ENCODE measurements around the gene HSD17B11. TPM values are rescaled to one million over a fixed set of nuclear protein-coding genes. Genes with fewer than 3 reads are reported as not detected.
A peak's percentile ranks its signal among the peaks of the same experiment; 100 is the strongest.

Gene HSD17B11
- total and polyA plus RNA-seq, 10 donors: 27.0 to 121 (median 54.0) TPM

- Histone ChIP-seq H3K4me1 (peaks cover 8 to 61% (median 33%) of the 10 kb centered on the region in 6 donors), H3K27ac (peak overlapping the region in 4 of 8 donors; percentile 91 to 95 (median 94)), H3K36me3 (no peaks in the 10 kb centered on the region), H3K27me3 (replicated peaks in 1 of 7) (no peaks in the 10 kb centered on the region), H3K9me3 (no peaks in the 10 kb centered on the region), H3K4me3 (peak overlapping the region; percentile 59 to 83 (median 73))
- no peak for DNase-seq
- TF ChIP-seq POLR2AphosphoS5 (IDR thresholded peaks at IDR 0.05) (no peak), POLR2A (IDR thresholded peaks at IDR 0.05) (no peak), CTCF (IDR thresholded peaks at IDR 0.05 in 8 of 11, conservative IDR thresholded peaks at IDR 0.05 in 3 of 11) (no peak)
- intact Hi-C loops (cut with DNase I; ENCODE audit: low total_unique reads): no loop called here
- 15 to 37% (median 20%) methylated on average over 3 of the region's 3 CpGs for WGBS, 5 donors
Observed at GRCh38 chr4:87423317-87424098, 32.5 kb upstream of the HSD17B11 start.

DNA sequence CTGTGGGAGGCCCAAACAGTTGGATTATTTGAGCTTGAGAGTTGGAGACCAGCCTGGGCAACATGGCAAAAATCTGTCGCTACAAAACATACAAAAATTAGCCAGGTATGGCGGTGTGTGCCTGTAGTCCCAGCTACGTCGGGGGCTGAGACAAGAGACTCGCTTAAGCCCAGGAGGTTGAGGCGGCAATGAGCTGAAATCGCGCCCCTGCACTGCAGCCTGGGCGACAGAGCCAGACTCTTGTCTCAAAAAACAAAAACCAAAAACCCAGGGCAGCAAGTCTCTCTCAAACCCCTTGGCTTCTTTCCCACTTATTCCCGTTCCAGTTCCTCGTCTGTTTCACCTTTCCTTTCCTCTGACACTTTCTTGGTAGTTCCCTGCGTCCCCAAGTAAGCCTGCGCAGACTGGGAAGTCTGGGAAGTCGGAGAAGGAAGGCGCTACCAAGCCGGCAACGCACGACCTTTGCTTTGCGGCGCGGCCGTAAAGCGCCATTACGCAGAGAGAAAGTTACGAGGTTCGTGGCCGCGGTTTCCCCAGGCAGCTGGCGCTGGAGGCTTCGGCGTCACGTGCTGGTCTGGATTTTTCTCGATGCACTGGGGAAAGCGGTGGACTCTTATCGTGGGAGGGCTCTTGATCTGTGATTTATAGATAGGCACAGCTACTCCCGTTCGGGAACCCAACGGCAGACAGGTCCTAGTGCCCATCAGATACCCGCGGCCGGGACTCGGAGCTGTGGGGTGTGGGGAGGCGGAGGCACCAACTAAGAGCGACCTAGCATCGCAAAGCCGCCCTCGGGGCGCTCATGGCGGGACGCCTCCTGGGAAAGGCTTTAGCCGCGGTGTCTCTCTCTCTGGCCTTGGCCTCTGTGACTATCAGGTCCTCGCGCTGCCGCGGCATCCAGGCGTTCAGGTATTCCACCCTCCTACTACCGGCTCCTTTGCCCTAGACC, 31.4 kb upstream of the HSD17B11 start, which contains the start of gene NUDT9:
NUDT9 (plus strand) TSS at position 470 of the 949 bp plus-strand sequence; CDS start at position 803, 333 bp downstream.
- no peak for TF ChIP-seq CTCF (IDR thresholded peaks at IDR 0.05 in 8 of 11, conservative IDR thresholded peaks at IDR 0.05 in 3 of 11)
- TF ChIP-seq POLR2AphosphoS5 (IDR thresholded peaks at IDR 0.05): peak; percentile 89 to 95 (median 95)
- TF ChIP-seq POLR2A (IDR thresholded peaks at IDR 0.05): peak in 1 of 3 donors; percentile 54
- H3K4me3 ChIP-seq: peak within 1 kb of the TSS; percentile 59 to 83 (median 73)
- intact Hi-C loops (cut with DNase I; ENCODE audit: low total_unique reads): no loop called here
- DNase-seq: peak; percentile 97
- H3K27me3 ChIP-seq (replicated peaks in 1 of 7): no peaks in the 10 kb centered on the region
- H3K9me3 ChIP-seq: peaks cover 0 to 5% (median 0%) of the 10 kb centered on the region in 8 donors
- 0 to 1% (median 0%) methylated on average over 30 to 58 of the region's 58 CpGs for WGBS, 5 donors
- H3K36me3 ChIP-seq: no peaks in the 10 kb centered on the region
- H3K4me1 ChIP-seq: peaks cover 8 to 53% (median 33%) of the 10 kb centered on the region in 6 donors
- H3K27ac ChIP-seq: peak within 1 kb of the TSS; percentile 91 to 95 (median 92)

DNA sequence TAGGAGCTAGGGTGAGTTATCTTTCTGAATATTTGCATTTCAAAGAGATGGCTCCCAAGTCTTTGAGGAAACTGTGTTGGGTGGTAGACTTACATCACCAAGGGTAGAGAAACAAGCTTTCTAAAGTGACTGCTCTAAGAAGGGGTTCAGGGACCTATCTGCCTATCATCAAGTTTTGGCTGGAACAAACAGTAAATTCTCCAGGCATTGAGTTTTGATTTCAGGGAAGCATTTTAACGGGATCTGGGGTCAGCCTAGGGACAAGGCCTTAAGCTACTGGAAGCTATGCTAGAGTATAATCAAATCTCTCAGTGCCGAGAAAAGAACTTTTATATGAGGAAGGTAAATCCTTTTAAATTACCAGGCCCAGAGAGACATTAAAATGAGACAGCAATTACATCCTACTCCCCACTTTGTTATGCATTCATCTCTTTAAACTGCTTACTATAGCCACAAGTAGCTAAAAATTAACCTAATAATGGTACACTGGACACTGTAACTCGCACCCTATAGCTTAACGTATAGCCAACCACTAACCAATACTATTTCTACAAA, 29.4 kb upstream of the HSD17B11 start:
- 88 to 96% (median 91%) methylated on average over 4 of the region's 4 CpGs for WGBS, 5 donors
- Histone ChIP-seq H3K27ac (no peak overlapping the region), H3K4me3 (peak overlapping the region in 1 of 8 donors; percentile 77), H3K9me3 (peaks cover 0 to 5% (median 0%) of the 10 kb centered on the region in 8 donors), H3K27me3 (replicated peaks in 1 of 7) (no peaks in the 10 kb centered on the region), H3K36me3 (no peaks in the 10 kb centered on the region), H3K4me1 (peaks cover 8 to 37% (median 31%) of the 10 kb centered on the region in 6 donors)
- TF ChIP-seq POLR2A (IDR thresholded peaks at IDR 0.05) (no peak), POLR2AphosphoS5 (IDR thresholded peaks at IDR 0.05) (no peak), CTCF (IDR thresholded peaks at IDR 0.05 in 8 of 11, conservative IDR thresholded peaks at IDR 0.05 in 3 of 11) (no peak)
- intact Hi-C loops (cut with DNase I; ENCODE audit: low total_unique reads): no loop called here
- DNase-seq: no peak
